Kidney glomerular epithelial cell (primary cell): ENCODE data around the gene AS3MT.
"Not testable (repeated sequence)": the region's sequence is repeated elsewhere in the genome, so short reads cannot be mapped to it uniquely, and the experiment has no call there.

Source experiments
- DNase-seq: peaks from one replicate; lab custom pipeline; 2025; lab: John Stamatoyannopoulos, UW

AS3MT gene

DNA sequence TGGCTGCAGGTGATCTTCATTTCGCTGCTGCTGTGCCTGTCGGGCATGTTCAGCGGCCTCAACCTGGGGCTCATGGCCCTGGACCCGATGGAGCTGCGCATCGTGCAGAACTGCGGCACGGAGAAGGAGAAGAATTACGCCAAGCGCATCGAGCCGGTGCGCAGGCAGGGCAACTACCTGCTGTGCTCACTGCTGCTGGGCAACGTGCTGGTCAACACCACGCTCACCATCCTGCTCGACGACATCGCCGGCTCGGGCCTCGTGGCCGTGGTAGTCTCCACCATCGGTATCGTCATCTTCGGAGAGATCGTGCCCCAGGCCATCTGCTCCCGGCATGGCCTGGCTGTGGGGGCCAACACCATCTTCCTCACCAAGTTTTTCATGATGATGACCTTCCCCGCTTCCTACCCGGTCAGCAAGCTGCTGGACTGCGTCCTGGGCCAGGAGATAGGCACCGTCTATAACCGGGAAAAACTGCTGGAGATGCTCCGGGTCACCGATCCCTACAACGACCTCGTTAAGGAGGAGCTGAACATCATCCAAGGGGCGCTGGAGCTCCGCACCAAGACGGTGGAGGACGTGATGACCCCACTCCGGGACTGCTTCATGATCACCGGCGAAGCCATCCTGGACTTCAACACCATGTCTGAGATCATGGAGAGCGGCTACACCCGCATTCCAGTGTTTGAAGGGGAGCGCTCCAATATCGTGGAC is 50.1 kb downstream of the AS3MT start:
- no peak for DNase-seq

DNA sequence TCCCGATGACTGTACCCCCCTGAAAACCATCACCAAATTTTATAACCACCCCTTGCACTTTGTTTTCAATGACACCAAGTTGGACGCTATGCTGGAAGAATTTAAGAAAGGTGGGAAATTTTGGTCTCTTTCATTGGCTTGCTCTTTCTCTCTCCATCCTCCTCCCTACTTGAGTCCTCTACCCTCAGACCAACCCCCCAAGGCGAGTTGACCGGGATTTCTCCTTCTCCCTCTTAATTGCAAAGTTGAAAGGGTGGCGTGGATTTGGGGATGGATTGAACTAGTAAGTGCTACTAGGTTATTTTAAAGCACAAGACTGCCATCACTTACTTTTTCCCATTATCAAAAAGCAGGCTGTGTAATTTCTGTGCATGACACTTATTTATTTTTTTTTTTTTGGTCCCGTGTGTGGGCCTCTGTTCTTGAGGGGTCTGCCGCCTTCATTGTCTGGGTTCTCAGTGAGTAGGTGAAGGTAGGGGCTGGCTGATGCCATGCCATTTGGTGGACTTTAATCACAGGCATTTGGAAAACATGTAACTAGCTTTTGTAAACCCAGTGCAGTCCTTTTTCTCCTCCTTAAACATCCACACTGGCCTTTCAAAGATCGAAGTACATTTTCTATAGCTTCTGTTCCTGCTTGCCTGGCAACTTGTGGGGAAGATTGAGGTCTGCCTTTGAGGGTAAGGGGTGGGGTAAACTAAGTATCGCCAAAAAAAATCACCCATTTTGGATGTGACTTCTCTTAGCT is 50.9 kb downstream of the AS3MT start:
- no peak for DNase-seq

DNA sequence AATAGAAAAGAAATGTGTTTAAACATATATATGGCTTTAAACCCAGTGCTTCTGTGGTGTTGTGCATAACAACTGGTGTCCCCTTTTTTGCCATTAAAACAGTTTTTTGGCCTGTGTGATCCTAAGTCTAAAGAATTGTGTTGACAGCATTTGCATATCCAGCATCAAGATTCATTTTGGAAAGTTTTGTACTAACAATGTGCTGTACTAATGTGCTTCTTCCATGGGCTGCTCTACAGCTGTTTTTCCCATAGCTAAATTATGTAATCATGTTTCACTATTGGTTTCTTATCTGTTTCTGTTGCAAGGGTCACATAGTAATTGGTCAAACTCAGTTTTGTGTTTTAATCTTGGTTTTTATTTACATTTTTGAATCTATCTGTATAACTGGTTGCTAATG is 54.3 kb downstream of the AS3MT start:
- no peak for DNase-seq

DNA sequence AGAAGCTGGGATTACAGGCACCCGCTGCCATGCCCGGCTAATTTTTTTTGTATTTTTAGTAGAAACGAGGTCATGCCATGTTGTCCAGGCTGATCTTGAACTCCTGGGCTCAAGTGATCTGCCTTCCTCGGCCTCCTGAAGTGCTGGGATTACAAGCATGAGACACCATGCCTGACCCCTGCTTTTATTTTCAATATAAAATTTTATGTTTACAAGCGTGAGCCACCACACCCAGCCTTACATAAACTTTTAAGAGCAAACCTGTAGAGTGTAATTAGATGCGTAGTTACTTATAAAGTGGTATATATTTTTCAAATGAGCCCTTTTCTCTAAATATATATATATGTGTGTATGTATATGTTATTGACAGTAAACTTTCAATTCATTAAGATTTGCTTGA is 57.6 kb downstream of the AS3MT start:
- no peak for DNase-seq

DNA sequence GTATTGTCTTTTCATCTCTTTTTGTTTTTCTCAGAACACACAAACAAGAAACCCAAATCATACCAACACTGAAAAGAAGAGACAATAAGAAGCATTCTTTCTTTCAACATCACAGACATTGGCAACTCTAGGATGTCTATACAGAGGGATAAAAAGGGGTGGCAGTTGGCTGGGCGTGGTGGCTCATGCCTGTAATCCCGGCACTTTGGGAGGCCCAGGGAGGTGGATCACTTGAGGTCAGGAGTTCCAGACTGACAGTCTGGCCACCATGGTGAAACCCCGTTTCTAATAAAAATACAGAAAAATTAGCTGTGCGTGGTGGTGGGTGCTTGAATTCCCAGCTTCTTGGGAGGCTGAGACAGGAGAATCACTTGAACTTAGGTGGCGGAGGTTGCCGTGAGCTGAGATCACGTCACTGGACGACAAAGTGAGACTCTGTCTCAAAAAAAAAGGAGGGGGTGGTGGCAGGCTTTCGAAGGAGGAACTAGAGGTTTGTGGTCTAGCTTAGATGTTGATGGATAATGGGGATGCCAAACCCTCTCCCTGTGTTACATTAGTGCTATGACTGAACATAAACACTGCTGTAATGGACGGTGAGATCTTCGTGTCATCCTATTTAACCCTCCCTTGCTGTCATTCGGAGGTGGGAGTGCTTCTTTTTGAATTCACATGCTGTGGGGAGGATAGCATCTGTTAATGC is 58.2 kb downstream of the AS3MT start:
- DNase-seq, result no peak

DNA sequence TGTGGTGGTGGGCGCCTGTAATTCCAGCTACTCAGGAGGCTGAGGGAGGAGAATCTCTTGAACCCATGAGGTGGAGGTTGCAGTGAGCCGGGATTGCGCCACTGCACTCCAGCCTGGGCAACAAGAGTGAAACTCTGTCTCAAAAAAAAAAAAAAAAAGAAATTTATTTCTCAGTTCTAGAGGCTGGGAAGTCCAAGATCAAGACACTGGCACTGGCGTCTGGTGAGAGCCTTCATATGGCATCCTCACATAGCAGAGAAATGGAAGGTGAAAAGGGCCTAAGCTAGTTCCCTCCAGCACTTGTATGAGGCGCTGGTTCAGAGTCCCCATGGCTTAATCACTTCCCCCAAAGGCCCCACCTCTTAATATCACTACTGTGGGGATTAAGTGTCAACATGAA is 59.2 kb downstream of the AS3MT start:
- not testable (repeated sequence) for DNase-seq

DNA sequence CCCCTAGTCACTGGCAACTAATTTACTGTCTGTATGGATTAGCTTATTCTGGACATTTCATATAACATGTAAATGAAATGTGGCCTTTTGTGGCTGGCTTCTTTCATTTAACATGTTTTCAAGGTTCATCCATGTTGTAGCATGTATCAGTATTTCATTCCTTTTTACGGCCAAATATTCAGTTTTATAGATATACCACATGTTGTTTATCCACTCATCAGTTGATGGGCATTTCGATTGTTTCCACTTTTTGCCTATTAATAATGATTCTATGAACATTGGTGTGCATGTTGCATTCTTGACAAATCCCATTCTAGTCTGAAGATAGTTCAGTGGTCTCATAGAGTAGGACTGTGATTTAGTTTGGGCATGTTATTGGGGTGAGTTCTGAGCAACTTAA is 61.5 kb downstream of the AS3MT start:
- DNase-seq, result no peak

DNA sequence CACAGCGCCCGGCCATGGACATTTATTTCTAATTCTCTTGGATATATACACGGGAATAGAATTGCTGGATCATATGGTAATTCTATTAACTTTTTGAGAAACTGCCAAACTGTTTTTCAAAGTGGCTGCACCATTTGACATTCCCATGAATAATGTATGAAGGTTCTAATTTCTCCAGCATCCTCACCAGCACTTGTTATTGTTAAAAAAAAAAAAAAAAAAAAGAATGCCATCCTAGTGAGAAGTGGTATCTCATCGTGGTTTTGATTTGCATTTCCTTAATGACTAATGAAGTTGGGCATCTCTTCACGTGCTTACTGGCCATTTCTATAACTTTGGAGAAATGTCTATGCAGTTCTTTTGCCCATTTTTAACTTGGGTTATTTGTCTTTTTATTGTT is 62.4 kb downstream of the AS3MT start:
- no peak for DNase-seq

DNA sequence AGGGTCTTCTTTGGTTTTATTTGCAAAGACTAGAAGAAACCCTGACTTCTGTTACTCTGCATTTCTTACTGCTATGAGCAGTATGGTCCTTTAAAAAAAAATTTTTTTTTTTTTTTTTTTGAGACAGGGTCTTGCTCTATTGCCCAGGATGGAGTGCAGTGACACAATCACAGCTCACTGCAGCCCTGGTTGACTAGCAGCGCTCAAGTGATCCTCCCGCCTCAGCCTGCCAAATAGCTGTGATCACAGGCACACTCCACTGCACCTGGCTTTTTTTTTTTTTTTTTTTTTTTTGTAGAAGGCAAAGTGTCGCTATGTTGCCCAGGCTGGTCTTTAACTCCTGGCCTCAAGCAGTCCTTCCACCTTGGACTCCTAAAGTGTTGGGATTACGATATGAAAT is 66.2 kb downstream of the AS3MT start:
- no peak for DNase-seq

DNA sequence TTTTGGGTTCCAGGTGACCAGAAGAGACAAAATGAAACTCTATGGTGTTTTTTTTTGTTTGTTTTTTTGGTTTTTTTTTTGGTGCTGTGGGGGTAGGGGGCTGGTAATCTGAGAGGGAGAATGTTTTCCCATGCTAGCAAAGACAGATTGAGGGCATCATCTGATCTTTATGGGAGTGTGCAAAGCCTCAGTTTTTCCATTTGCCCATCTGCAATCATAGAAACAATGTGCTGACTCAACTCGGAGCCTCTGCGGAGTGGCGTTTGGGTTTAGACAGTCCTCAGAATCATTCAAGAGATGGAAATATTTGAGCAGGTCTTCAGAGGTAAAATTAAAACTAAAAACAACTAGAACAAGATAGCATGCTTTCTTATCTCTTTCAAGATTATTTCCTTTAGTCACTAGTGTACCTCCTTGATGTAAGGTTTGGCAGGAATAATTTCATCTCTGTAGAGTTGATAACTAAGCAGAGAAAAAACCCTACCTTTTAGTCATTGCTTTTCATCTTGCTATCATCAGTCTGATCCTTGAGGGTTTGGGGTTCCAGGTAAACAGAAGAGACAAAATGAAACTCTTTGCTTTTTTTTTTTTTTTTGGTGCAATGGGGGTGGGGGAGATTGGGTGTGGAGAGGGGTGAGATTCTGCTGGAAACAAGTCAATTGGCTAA is 66.8 kb downstream of the AS3MT start:
- DNase-seq, result no peak

DNA sequence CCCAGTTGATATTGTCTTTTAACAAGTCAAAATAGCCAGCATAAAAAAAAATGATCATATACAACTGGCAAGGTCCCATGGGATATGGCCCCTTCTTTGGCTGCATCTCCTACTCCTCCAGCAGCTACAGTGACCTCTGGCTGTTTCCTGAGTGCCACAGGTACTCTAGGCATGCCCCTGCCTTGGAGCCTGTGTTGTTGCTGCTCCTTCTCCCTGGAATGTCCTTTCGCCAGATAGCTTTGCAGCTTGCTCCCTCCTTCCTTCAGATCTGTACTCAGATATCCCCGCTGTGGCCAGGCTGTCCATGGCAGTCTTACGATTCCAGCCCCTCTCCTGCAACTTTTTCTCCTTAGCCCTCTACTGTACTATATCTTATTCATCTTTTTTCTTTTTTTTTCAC is 72.1 kb downstream of the AS3MT start:
- no peak for DNase-seq

DNA sequence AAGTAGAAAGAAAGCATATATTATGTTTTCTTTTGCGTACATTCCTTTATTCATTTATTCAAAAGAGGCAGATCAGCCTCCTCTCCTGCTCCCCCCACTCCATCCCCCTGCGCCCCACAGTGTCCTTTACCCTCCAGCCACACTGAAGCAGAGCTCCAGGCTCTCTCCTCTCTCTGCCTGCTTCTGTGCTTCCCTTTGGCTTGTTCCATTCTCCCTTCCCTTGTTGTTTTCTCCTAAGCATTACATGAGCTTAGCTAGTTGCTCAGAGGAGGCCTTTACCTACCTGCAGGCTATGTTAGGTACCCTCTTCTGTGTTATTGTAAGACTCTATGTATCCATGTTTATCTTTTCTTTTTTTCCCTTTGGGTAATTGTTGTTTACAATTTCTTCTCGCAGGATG is 76.2 kb downstream of the AS3MT start:
- no peak for DNase-seq

DNA sequence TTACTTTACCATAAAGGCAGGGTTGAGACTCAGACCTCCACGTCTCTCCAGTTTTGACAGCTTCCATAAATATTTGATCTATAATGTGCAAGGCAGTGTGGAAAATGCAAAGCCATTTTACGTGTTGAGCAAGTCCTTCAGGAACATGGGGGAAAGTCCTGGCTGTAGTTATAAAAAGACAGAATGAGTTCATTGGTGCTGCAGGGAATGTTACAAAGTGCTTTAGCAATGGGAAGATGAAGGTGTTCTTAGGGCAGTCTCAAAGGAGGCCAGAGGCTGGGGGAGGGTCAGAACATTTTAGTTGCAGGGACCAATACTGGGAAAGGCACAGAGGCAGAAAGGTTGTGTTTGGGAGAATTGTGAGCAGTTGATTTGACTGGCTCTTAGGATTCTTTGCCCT is 76.7 kb downstream of the AS3MT start:
- no peak for DNase-seq

DNA sequence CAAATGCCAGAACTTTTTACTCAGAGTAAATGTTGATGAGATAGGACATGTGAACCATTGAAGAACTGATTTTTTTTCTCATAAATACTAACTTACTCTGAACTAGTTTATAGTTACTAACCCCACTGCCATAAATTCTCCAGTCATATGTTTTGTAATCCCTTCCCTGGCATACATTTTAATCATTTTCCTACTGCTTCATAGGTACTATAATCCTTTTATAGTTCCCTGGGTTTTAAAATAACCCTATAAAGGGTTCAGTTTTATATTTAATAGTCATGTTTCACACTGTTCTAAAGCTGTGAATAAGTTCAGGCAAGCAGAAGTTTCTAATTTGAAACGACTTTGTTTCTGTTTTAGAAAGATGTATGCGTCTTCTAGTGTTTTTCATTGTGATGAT is 77.7 kb downstream of the AS3MT start:
- DNase-seq, result no peak

DNA sequence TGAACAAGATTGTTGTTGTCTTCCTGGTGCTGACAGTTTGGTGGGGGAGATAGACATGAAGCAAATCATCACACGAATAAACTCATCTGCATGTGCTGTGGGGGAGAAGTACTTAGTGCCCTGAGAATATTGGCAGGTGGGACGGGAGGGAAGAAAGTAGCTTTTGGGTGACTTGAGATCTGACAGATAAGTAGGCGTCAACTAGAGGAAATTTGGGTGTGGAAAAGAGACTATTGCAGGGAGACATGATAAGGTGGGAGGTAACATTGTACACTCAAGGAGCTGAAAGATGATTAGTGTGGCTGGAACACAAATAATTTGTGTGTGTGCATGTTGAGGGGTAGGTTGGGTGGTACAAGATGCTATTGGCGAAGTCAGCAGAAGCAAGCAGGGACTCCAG is 78.9 kb downstream of the AS3MT start:
- DNase-seq, result no peak

DNA sequence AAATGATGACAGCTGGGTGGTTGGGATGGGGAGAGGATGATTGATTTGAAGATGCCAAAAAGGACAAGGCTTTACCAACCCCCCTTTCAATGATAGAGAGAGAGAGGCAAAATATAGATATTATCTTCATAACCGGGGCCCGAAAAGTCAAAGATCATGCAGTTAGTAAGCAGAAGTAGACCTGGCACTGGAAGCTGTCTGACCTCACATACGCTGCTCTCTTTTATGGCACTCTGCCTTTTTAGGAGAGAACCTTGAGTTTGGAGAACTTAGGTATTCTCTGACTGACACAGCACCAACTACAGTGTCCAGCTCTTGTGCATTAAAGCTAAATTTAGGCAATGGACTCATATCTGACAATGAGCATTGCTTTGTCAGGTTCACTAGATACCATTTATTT is 79.5 kb downstream of the AS3MT start:
- no peak for DNase-seq

DNA sequence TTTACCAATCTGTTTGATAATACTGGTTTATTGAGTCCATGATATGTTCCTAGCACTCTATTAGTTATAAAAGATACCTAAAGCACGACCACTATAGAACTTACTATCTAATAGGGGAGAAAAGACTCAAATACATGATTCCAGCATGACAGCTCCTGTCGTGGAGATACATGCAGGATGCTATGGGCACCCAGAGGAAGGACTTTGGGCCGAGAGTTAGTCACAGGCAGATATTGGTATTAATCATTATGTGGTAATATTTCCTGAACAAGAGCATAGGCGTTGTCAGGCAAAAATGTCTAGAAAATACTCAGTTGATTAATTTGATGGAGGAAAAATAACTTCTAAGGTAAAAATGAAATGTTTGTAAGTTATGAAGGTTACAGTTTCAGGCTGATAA is 80.6 kb downstream of the AS3MT start:
- no peak for DNase-seq

DNA sequence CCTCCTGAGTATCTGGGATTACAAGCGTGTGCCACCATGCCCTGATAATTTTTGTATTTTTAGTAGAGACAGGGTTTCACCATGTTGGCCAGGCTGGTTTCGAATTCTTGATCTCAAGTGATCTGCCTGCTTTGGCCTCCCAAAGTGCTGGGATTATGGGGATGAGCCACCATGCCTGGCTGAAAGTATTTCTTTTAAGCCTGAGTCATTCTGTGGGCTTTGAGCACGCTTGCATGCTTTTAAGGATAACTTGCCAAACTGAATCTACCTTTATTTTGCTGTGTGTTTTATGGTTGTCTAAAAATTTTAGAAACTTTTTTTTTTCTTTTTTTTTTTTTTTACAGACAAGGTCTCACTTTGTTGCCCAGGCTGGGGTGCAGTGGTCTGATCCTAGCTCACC is 82.0 kb downstream of the AS3MT start:
- no peak for DNase-seq
